Naive thymus-derived CD4-positive, alpha-beta T cell (primary cell): Measurements from ENCODE around the gene CFAP299. TPM values are rescaled to one million over a fixed set of nuclear protein-coding genes. Genes with fewer than 3 reads are reported as not detected.
"Not testable (repeated sequence)": the region's sequence is repeated elsewhere in the genome, so short reads cannot be mapped to it uniquely, and the experiment has no call there.

Experiments
- ATAC-seq: fragments of 150-1000 bp; cut with Tn5 transposase; 2 replicates; pipeline ENCODE4 v1.10.0; 2021; ENCODE audit warnings: mild to moderate bottlenecking, moderate library complexity
- CTCF ChIA-PET: fragments of 350-600 bp; sonication (Branson Sonifier 250); formaldehyde crosslinking; loops from one replicate; lab custom pipeline; 2021; ENCODE audit warnings: antibody characterized with exemption; lab: Charles Lee
- POLR2A ChIA-PET: fragments of 350-600 bp; sonication (Branson Sonifier 250); formaldehyde crosslinking; loops from one replicate; lab custom pipeline; 2021; ENCODE audit warnings: antibody characterized with exemption, inconsistent platforms; lab: Charles Lee
- DNase-seq, 9 donors: peaks; one replicate each; pipeline versions ENCODE4 v3.0.0 to v3.0.0-alpha.2; 2020 to 2022; ENCODE audit warnings: mixed read lengths in 1 of 9
- H3K27ac ChIP-seq: one replicate; pipeline ENCODE4 v1.7.0; 2013; ENCODE audit warnings: mild to moderate bottlenecking, low read depth, low read length, moderate library complexity
- H3K27me3 ChIP-seq, 2 donors: one replicate each; pipeline ENCODE4 v1.7.0; 2013; ENCODE audit warnings: low read length in 2 of 2, mild to moderate bottlenecking in 2 of 2, moderate library complexity in 2 of 2; ENCODE audit not compliant: control insufficient read depth in 2 of 2, insufficient read depth in 2 of 2
- H3K36me3 ChIP-seq, 3 experiments: 1 replicate in 2 of 3; 2 replicates in 1 of 3; pipeline ENCODE4 v1.7.0; 2013; ENCODE audit warnings: low read length in 3 of 3, mild to moderate bottlenecking in 3 of 3, moderate library complexity in 1 of 3; ENCODE audit not compliant: insufficient read depth in 3 of 3, control insufficient read depth in 2 of 3
- H3K4me1 ChIP-seq, 2 donors: one replicate each; pipeline ENCODE4 v1.7.0; 2013; ENCODE audit warnings: low read length in 2 of 2, mild to moderate bottlenecking in 2 of 2, moderate library complexity in 1 of 2; ENCODE audit not compliant: control insufficient read depth in 2 of 2, insufficient read depth in 2 of 2
- H3K4me3 ChIP-seq: 2 replicates; pipeline ENCODE4 v1.7.0; 2013; ENCODE audit warnings: mild to moderate bottlenecking, low read length
- H3K9me3 ChIP-seq, 3 experiments: 1 replicate in 2 of 3; 2 replicates in 1 of 3; pipeline ENCODE4 v1.7.0; 2013; ENCODE audit warnings: low read length in 3 of 3; ENCODE audit not compliant: control insufficient read depth in 2 of 3
- H3K27ac Mint-ChIP-seq, 9 donors: one replicate each; pipeline ENCODE4 v1.8.0; 2020 to 2022; ENCODE audit warnings: mixed read lengths in 9 of 9, mild to moderate bottlenecking in 8 of 9, moderate library complexity in 5 of 9, inconsistent platforms in 2 of 9
- H3K27me3 Mint-ChIP-seq, 5 donors: one replicate each; pipeline ENCODE4 v1.8.0; 2021 to 2022; ENCODE audit warnings: mixed read lengths in 5 of 5, mild to moderate bottlenecking in 1 of 5
- H3K36me3 Mint-ChIP-seq, 5 donors: one replicate each; pipeline ENCODE4 v1.8.0; 2020 to 2022; ENCODE audit warnings: mixed read lengths in 5 of 5, mild to moderate bottlenecking in 3 of 5, inconsistent platforms in 1 of 5
- H3K4me1 Mint-ChIP-seq, 7 donors: one replicate each; pipeline ENCODE4 v1.8.0; 2020 to 2022; ENCODE audit warnings: mixed read lengths in 7 of 7, mild to moderate bottlenecking in 3 of 7, inconsistent platforms in 1 of 7
- H3K4me3 Mint-ChIP-seq, 10 donors: one replicate each; pipeline ENCODE4 v1.8.0; 2020 to 2022; ENCODE audit warnings: mild to moderate bottlenecking in 10 of 10, mixed read lengths in 10 of 10, moderate library complexity in 6 of 10, inconsistent platforms in 2 of 10
- H3K9me3 Mint-ChIP-seq, 11 donors: one replicate each; pipeline ENCODE4 v1.8.0; 2020 to 2022; ENCODE audit warnings: mixed read lengths in 11 of 11, mild to moderate bottlenecking in 4 of 11, inconsistent platforms in 1 of 11, moderate library complexity in 1 of 11
- intact Hi-C, 2 donors: fragments of 100-400 bp; cut with micrococcal nuclease; formaldehyde crosslinking; loops; one replicate each; pipeline ENCODE4 v1.15.1; 2023
- polyA plus RNA-seq, 2 donors: library from polyadenylated mRNA; unstranded; fragments of 300-500 nt; fragmentation: Illumina TruSeq; gene quantifications; one replicate each; pipeline ENCODE4 v1.2.3, GENCODE V29; 2021
- total RNA-seq, 6 experiments: library from RNA in 5 of 6; stranded (reverse) in 5 of 6; gene quantifications; 1 replicate in 5 of 6; 2 replicates in 1 of 6; pipeline ENCODE4 v1.2.3 and lab custom pipeline; 2021 to 2026

Gene CFAP299
- total and polyA plus RNA-seq, 7 experiments from 2014 or later, result not detected

DNA sequence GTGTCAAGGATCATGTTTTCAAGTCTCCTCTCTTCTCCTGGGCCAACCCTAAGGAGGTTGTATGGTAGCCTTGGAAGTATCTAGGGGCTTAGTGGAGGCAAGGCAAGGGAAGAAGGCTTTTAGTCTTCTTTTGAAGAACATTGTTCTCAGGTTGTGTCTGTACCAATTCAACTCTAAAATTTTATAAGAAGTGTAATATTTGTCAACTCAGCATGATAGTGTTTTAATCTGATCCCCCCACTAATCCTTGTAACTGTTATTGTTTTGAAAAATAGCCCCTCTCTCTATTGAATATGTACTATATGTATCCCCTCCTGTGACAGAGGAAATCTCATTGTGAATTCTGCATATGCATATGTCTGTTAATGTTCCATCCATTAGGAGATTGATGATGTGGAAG lies 345.4 kb downstream of the CFAP299 start:
- DNase-seq (no peak), ATAC-seq (no peak)
- Mint-ChIP-seq H3K27ac (no peak overlapping the region), H3K4me1 (peaks cover 0 to 23% (median 17%) of the 10 kb centered on the region in 7 donors), H3K4me3 (no peak overlapping the region), H3K27me3 (peaks cover 0 to 5% (median 0%) of the 10 kb centered on the region in 5 donors), H3K36me3 (peaks cover 0 to 7% (median 3%) of the 10 kb centered on the region in 5 donors), H3K9me3 (peaks cover 0 to 5% (median 0%) of the 10 kb centered on the region in 11 donors)
- Histone ChIP-seq H3K9me3 (no peaks in the 10 kb centered on the region), H3K27ac (no peak overlapping the region), H3K27me3 (no peaks in the 10 kb centered on the region), H3K4me3 (no peak overlapping the region), H3K36me3 (no peaks in the 10 kb centered on the region), H3K4me1 (peaks cover 0 to 9% of the 10 kb centered on the region in 2 donors)
- intact Hi-C loops, result no loop called here
- ChIA-PET CTCF (no interaction called here), POLR2A (no interaction called here)

DNA sequence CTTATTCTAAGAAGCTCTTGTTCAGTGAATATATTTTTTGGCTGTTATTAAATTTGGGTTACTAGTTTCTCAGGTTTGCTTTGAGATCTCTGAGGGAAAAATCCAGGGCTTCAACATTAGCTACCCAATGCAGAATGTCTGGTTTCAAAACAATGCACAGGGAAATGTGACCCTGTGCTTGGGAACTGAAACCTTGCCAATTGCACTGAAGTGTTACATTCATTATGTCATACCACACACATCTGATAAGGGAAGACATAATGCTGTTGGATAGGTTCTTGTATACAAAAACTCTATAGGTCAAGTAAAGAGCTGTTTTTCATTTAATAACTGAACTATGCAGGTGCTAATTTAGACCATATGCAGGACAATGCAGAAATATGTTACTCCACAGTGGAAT lies 349.7 kb downstream of the CFAP299 start:
- Histone ChIP-seq H3K27me3 (no peaks in the 10 kb centered on the region), H3K9me3 (no peaks in the 10 kb centered on the region), H3K4me3 (no peak overlapping the region), H3K36me3 (no peaks in the 10 kb centered on the region), H3K27ac (no peak overlapping the region), H3K4me1 (no peaks in the 10 kb centered on the region)
- DNase-seq (no peak), ATAC-seq (no peak)
- Mint-ChIP-seq H3K36me3 (peaks cover 0 to 11% (median 0%) of the 10 kb centered on the region in 5 donors), H3K9me3 (peaks cover 0 to 2% (median 0%) of the 10 kb centered on the region in 11 donors), H3K4me3 (no peak overlapping the region), H3K27me3 (peaks cover 0 to 9% (median 5%) of the 10 kb centered on the region in 5 donors), H3K4me1 (peaks cover 0 to 8% (median 0%) of the 10 kb centered on the region in 7 donors), H3K27ac (no peak overlapping the region)
- POLR2A ChIA-PET, result no interaction called here
- intact Hi-C loops, result no loop called here
- CTCF ChIA-PET, result interaction anchor here (1.0 kb wide), 1 partner anchor 226 kb away, joined by 3 read pairs; no protein-coding TSS in a partner anchor

DNA sequence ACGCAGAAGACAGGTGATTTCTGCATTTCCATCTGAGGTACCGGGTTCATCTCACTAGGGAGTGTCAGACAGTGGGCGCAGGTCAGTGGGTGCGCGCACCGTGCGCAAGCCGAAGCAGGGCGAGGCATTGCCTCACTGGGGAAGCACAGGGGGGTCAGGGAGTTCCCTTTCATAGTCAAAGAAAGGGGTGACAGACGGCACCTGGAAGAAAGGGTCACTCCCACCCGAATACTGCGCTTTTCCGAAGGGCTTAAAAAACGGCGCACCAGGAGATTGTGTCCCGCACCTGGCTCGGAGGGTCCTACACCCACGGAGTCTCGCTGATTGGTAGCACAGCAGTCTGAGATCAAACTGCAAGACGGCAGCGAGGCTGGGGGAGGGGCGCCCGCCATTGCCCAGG lies 352.2 kb downstream of the CFAP299 start:
- H3K4me1 Mint-ChIP-seq, H3K36me3 Mint-ChIP-seq, ATAC-seq, POLR2A ChIA-PET, H3K4me3 ChIP-seq, H3K4me3 Mint-ChIP-seq, DNase-seq, intact Hi-C loops, H3K27me3 ChIP-seq, H3K9me3 ChIP-seq, H3K27ac ChIP-seq, H3K4me1 ChIP-seq, H3K36me3 ChIP-seq, H3K9me3 Mint-ChIP-seq, H3K27ac Mint-ChIP-seq, H3K27me3 Mint-ChIP-seq: not testable (repeated sequence)
- CTCF ChIA-PET, result interaction anchor here (0.6 kb wide), 1 partner anchor 886 kb away, joined by 4 read pairs; no protein-coding TSS in a partner anchor

DNA sequence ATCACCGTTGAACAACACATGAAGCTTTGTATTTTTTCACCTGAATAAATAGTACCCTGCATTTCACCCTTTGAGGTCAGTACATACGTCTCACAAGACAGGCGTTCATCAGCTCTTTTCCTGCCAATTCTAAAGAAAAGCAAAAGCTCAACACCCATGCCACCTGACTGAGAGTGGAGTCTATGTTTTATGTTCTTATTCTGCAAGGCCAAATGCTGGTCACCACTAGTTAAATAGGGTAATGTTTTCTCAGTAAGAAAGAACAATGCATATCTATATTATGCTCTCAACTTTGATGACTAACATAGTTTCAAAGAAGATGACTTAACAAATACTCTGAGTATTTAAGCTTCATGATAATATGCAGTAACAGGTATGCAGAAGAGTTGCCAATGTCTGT lies 358.6 kb downstream of the CFAP299 start:
- Histone ChIP-seq H3K9me3 (no peaks in the 10 kb centered on the region), H3K27ac (no peak overlapping the region), H3K4me3 (no peak overlapping the region), H3K27me3 (no peaks in the 10 kb centered on the region), H3K4me1 (no peaks in the 10 kb centered on the region), H3K36me3 (no peaks in the 10 kb centered on the region)
- Mint-ChIP-seq H3K4me3 (no peak overlapping the region), H3K9me3 (peaks cover 0 to 12% (median 2%) of the 10 kb centered on the region in 11 donors), H3K27ac (no peak overlapping the region), H3K36me3 (no peaks in the 10 kb centered on the region), H3K4me1 (peaks cover 0 to 5% (median 0%) of the 10 kb centered on the region in 7 donors), H3K27me3 (no peaks in the 10 kb centered on the region)
- DNase-seq (no peak), ATAC-seq (no peak)
- intact Hi-C loops, result no loop called here
- POLR2A ChIA-PET, result no interaction called here
- CTCF ChIA-PET, result no interaction called here

DNA sequence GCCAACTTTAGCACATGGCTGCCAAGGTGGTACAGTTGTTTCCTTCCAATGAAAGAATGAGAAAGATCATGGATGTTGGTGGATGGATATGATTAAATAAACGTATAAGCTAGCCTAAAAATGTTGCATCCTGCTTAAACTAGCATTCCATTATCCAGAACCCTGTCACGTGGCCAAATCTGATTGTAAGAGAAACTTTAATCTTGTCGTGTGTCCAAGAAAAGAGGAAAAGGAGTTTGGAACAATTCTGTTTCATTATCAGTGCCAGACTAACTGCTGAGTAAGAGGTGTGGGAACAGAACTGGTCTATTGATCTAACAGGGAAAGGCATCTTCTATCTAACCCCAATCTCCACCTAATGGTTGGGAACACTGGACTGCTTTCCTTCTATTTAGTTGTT lies 369.8 kb downstream of the CFAP299 start:
- peaks cover 0 to 1% (median 0%) of the 10 kb centered on the region in 11 donors for H3K9me3 Mint-ChIP-seq
- H3K4me1 Mint-ChIP-seq, result peaks cover 0 to 29% (median 26%) of the 10 kb centered on the region in 7 donors
- ChIA-PET CTCF (no interaction called here), POLR2A (no interaction called here)
- intact Hi-C loops, result loop anchor here in 1 of 2 donors (10.0 kb wide), 1 partner anchor 51 kb away; no protein-coding TSS in a partner anchor
- H3K36me3 ChIP-seq, result no peaks in the 10 kb centered on the region
- no peaks in the 10 kb centered on the region for H3K27me3 ChIP-seq
- no peak overlapping the region for H3K4me3 Mint-ChIP-seq
- H3K27me3 Mint-ChIP-seq, result no peaks in the 10 kb centered on the region
- ATAC-seq (no peak), DNase-seq (no peak)
- no peaks in the 10 kb centered on the region for H3K9me3 ChIP-seq
- H3K4me3 ChIP-seq, result no peak overlapping the region
- H3K36me3 Mint-ChIP-seq, result no peaks in the 10 kb centered on the region
- peaks cover 0 to 8% of the 10 kb centered on the region in 2 donors for H3K4me1 ChIP-seq
- H3K27ac Mint-ChIP-seq, result no peak overlapping the region
- no peak overlapping the region for H3K27ac ChIP-seq

DNA sequence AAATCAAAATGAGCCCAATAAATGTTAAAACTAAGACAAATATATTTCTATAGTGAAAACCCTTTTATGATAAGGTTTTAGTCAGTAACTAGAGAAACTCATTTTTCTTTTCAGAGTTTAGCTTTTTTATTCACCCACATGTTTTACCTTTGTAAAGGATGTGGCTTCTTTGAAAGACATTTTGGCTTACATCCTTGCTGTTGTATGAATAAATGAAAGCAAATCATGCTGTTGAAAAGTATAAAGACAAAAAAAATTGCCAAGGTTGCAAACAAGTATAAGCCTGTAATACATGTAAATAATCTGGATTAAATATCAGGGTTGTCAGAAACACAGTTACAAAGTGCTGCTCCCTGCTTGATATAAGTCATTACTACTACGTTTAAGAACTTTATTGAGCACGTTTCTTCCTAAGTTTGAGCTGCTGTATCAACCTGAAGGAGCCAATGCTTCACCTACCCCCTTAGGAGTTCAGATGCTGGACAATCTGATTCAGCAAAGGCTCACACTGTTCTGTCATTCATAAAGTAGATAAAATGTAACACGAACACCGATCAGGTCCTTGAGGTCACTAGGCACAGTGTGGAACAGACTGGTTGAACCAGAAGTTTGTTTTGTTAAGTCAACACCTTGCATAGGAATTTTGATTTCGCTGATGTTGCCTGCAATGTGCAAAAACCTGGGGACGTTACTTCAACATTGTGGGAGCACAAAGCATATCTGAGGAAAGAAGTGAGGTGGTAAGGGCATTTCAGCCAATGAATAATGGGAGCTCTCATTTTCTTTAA lies 373.7 kb downstream of the CFAP299 start:
- DNase-seq (peak in 6 of 9 donors; percentile 29 to 66 (median 52)), ATAC-seq (peak; percentile 56)
- POLR2A ChIA-PET, result interaction anchor here (0.6 kb wide), 1 partner anchor 220 kb away, joined by 4 read pairs; no protein-coding TSS in a partner anchor
- CTCF ChIA-PET, result interaction anchor here (1.0 to 1.2 kb wide), 2 partner anchors 249 to 281 kb away, joined by 3 to 6 read pairs; no protein-coding TSS in a partner anchor
- Histone ChIP-seq H3K4me1 (peaks cover 0 to 8% of the 10 kb centered on the region in 2 donors), H3K27me3 (no peaks in the 10 kb centered on the region), H3K27ac (no peak overlapping the region), H3K36me3 (no peaks in the 10 kb centered on the region), H3K4me3 (no peak overlapping the region), H3K9me3 (no peaks in the 10 kb centered on the region)
- intact Hi-C loops, result loop anchor here in 1 of 2 donors (10.0 kb wide), 1 partner anchor 54 kb away; no protein-coding TSS in a partner anchor
- H3K27me3 Mint-ChIP-seq, result peaks cover 0 to 3% (median 0%) of the 10 kb centered on the region in 5 donors
- H3K4me1 Mint-ChIP-seq, result peaks cover 0 to 44% (median 37%) of the 10 kb centered on the region in 7 donors
- H3K4me3 Mint-ChIP-seq, result peak overlapping the region in 8 of 10 donors; percentile 11 to 62 (median 48)
- peak overlapping the region in 8 of 9 donors; percentile 36 to 84 (median 61) for H3K27ac Mint-ChIP-seq
- H3K36me3 Mint-ChIP-seq, result peaks cover 0 to 3% (median 0%) of the 10 kb centered on the region in 5 donors
- H3K9me3 Mint-ChIP-seq, result peaks cover 0 to 3% (median 0%) of the 10 kb centered on the region in 11 donors
